Sigmoid colon (tissue), 4 donors: ENCODE data around the gene TMPRSS9.

Source experiments
- EP300 ChIP-seq, 4 donors: sonication (generic); formaldehyde crosslinking; IDR thresholded peaks; one replicate each; pipeline ENCODE4 v1.6.1; 2017; ENCODE audit warnings: antibody characterized with exemption in 4 of 4
- POLR2A ChIP-seq, 2 donors: fragments of 450-650 bp; IDR thresholded peaks; one replicate each; pipeline ENCODE4 v1.6.1; 2016; ENCODE audit warnings: antibody characterized with exemption in 2 of 2, mild to moderate bottlenecking in 2 of 2, moderate library complexity in 2 of 2
- POLR2AphosphoS5 ChIP-seq, 4 donors: sonication (generic); formaldehyde crosslinking; IDR thresholded peaks; one replicate each; pipeline ENCODE4 v1.6.1; 2017; ENCODE audit warnings: antibody characterized with exemption in 4 of 4
- TF ChIP-seq, protein P1 (sequence below), 4 experiments: fragments of 450-650 bp in 3 of 4; fragments of 200-600 bp in 1 of 4; IDR thresholded peaks; one replicate each; pipeline ENCODE4 v1.5.1; 2016 to 2019; ENCODE audit warnings: antibody characterized with exemption in 4 of 4, mild to moderate bottlenecking in 3 of 4, moderate library complexity in 2 of 4

DNA sequence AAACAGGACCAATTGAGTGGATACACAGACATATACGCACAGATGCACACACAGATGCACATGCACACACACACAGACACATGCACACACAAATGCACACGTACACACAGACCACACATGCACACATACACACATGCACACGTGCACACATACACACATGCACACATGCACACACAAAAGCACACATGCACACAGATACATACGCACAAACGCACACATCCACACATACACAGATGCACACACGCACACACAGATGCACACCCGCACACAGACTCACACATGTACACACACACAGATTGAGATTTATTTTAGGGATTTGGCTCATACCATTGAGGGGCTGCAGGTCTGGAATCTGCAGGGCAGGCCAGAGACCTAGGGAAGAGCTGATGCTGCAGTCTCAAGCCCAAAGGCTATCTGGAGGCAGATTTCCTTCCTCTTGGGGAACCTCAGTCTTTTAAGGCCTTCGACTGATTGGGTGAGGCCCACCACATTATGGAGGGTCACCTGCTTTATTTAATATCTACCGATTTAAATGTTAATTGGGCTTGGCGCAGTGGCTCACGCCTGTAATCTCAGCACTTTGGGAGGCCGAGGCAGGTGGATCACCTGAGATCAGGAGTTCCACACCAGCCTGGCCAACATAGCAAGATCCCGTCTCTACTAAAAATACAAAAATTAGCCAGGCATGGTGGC is 22.6 kb downstream of the TMPRSS9 start:
- TF ChIP-seq, protein P1, sequence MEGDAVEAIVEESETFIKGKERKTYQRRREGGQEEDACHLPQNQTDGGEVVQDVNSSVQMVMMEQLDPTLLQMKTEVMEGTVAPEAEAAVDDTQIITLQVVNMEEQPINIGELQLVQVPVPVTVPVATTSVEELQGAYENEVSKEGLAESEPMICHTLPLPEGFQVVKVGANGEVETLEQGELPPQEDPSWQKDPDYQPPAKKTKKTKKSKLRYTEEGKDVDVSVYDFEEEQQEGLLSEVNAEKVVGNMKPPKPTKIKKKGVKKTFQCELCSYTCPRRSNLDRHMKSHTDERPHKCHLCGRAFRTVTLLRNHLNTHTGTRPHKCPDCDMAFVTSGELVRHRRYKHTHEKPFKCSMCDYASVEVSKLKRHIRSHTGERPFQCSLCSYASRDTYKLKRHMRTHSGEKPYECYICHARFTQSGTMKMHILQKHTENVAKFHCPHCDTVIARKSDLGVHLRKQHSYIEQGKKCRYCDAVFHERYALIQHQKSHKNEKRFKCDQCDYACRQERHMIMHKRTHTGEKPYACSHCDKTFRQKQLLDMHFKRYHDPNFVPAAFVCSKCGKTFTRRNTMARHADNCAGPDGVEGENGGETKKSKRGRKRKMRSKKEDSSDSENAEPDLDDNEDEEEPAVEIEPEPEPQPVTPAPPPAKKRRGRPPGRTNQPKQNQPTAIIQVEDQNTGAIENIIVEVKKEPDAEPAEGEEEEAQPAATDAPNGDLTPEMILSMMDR (IDR thresholded peaks at IDR 0.05) = no peak
- no peak for TF ChIP-seq EP300 (IDR thresholded peaks at IDR 0.05)
- TF ChIP-seq POLR2A (IDR thresholded peaks at IDR 0.05) = no peak
- no peak for TF ChIP-seq POLR2AphosphoS5 (IDR thresholded peaks at IDR 0.05)
